HCT116 (cell line): ENCODE data around the gene KAZN.

Source experiments
- CTCF ChIP-seq, 3 experiments: fragments of 200-600 bp in 1 of 3; sonication (generic) in 1 of 3; IDR thresholded peaks in 2 of 3; conservative IDR thresholded peaks in 1 of 3; 2 replicates each; pipeline ENCODE4 v1.5.1; 2012 to 2017; ENCODE audit warnings: low read depth in 2 of 3, low read length in 2 of 3, antibody characterized with exemption in 1 of 3, borderline replicate concordance in 1 of 3, control low read depth in 1 of 3, mild to moderate bottlenecking in 1 of 3, mixed read lengths in 1 of 3, mixed run types in 1 of 3, moderate library complexity in 1 of 3; ENCODE audit not compliant: insufficient read depth in 1 of 3
- EZH2 ChIP-seq: fragments of 200-600 bp; sonication (generic); IDR thresholded peaks from 2 replicates; pipeline ENCODE4 v1.6.1; 2017; ENCODE audit warnings: antibody characterized with exemption, mixed run types
- RAD21 ChIP-seq: IDR thresholded peaks from 2 replicates; pipeline ENCODE4 v1.6.1; 2012; ENCODE audit warnings: low read depth, mild to moderate bottlenecking

GRCh38 chr1:14955402-14955801, 356.9 kb downstream of the KAZN start:
- TF ChIP-seq CTCF (IDR thresholded peaks at IDR 0.05 in 2 of 3, conservative IDR thresholded peaks at IDR 0.05 in 1 of 3; ENCODE audit: borderline replicate concordance in 1 of 3, insufficient read depth in 1 of 3, low read depth in 2 of 3, low read length in 2 of 3) (no peak), EZH2 (no peak), RAD21 (no peak)
